ENCODE results near the gene TDRD10. TPM values are rescaled to one million over a fixed set of nuclear protein-coding genes. Genes with fewer than 3 reads are reported as not detected.

TDRD10 gene
- total and polyA plus RNA-seq, 5 donors, result 2.8 to 4.9 (median 3.4) TPM

GRCh38 chr1:154541231-154541630 lies 39.2 kb downstream of the TDRD10 start:
- no peak overlapping the region for H3K27ac ChIP-seq (ENCODE audit: low read length)
- H3K27me3 ChIP-seq (ENCODE audit: control insufficient read depth, insufficient read depth), result no peaks in the 10 kb centered on the region
- intact Hi-C loops (cut with DNase I), result no loop called here
- 66% methylated on average over 6 of the region's 6 CpGs for WGBS
- H3K9me3 ChIP-seq (ENCODE audit: control insufficient read depth, low read length), result no peaks in the 10 kb centered on the region
- ATAC-seq, result no peak
- H3K4me1 ChIP-seq (ENCODE audit: control insufficient read depth, insufficient read depth, low read length), result peaks cover 2% of the 10 kb centered on the region
- H3K4me3 ChIP-seq (ENCODE audit: low read length), result no peak overlapping the region
- DNase-seq, result no peak

GRCh38 chr1:154546264-154547063 lies 44.4 kb downstream of the TDRD10 start:
- Histone ChIP-seq H3K9me3 (ENCODE audit: control insufficient read depth, low read length) (no peaks in the 10 kb centered on the region), H3K27me3 (ENCODE audit: control insufficient read depth, insufficient read depth) (no peaks in the 10 kb centered on the region), H3K4me1 (ENCODE audit: control insufficient read depth, insufficient read depth, low read length) (peaks cover 5% of the 10 kb centered on the region), H3K4me3 (ENCODE audit: low read length) (no peak overlapping the region), H3K27ac (ENCODE audit: low read length) (no peak overlapping the region)
- DNase-seq, result peak; percentile 59 to 77 (median 73)
- intact Hi-C loops (cut with DNase I), result loop anchor here in 2 of 4 donors (5.0 kb wide), 1 partner anchor 64 kb away; no protein-coding TSS in a partner anchor
- 79% methylated on average over 13 of the region's 13 CpGs for WGBS
- peak; percentile 60 to 75 for ATAC-seq

GRCh38 chr1:154547105-154547732 lies 45.2 kb downstream of the TDRD10 start:
- DNase-seq (no peak), ATAC-seq (no peak)
- WGBS, result 65% methylated on average over 11 of the region's 11 CpGs
- Histone ChIP-seq H3K27me3 (ENCODE audit: control insufficient read depth, insufficient read depth) (no peaks in the 10 kb centered on the region), H3K27ac (ENCODE audit: low read length) (no peak overlapping the region), H3K4me3 (ENCODE audit: low read length) (no peak overlapping the region), H3K9me3 (ENCODE audit: control insufficient read depth, low read length) (no peaks in the 10 kb centered on the region), H3K4me1 (ENCODE audit: control insufficient read depth, insufficient read depth, low read length) (peaks cover 5% of the 10 kb centered on the region)
- intact Hi-C loops (cut with DNase I), result loop anchor here in 2 of 4 donors (5.0 kb wide), 1 partner anchor 65 kb away; no protein-coding TSS in a partner anchor

GRCh38 chr1:154548028-154548427 lies 46.0 kb downstream of the TDRD10 start:
- peak; percentile 30 to 46 for ATAC-seq
- H3K27ac ChIP-seq (ENCODE audit: low read length), result no peak overlapping the region

GRCh38 chr1:154549202-154549770 lies 47.3 kb downstream of the TDRD10 start:
- no peaks in the 10 kb centered on the region for H3K9me3 ChIP-seq (ENCODE audit: control insufficient read depth, low read length)
- H3K4me1 ChIP-seq (ENCODE audit: control insufficient read depth, insufficient read depth, low read length), result peaks cover 5% of the 10 kb centered on the region
- intact Hi-C loops (cut with DNase I), result loop anchor here in 2 of 4 donors (5.0 kb wide), 1 partner anchor 67 kb away; no protein-coding TSS in a partner anchor
- H3K27ac ChIP-seq (ENCODE audit: low read length), result no peak overlapping the region
- H3K4me3 ChIP-seq (ENCODE audit: low read length), result no peak overlapping the region
- ATAC-seq (no peak), DNase-seq (no peak)
- WGBS, result 81% methylated on average over 3 of the region's 3 CpGs
- no peaks in the 10 kb centered on the region for H3K27me3 ChIP-seq (ENCODE audit: control insufficient read depth, insufficient read depth)

More at GRCh38 chr1:154548028-154548427, 46.0 kb downstream of the TDRD10 start:
- peaks cover 5% of the 10 kb centered on the region for H3K4me1 ChIP-seq (ENCODE audit: control insufficient read depth, insufficient read depth, low read length)
- 15% methylated on average over 1 of the region's 1 CpG for WGBS
- H3K9me3 ChIP-seq (ENCODE audit: control insufficient read depth, low read length), result no peaks in the 10 kb centered on the region
- intact Hi-C loops (cut with DNase I), result loop anchor here in 2 of 4 donors (5.0 kb wide), 1 partner anchor 66 kb away; no protein-coding TSS in a partner anchor
- H3K27me3 ChIP-seq (ENCODE audit: control insufficient read depth, insufficient read depth), result no peaks in the 10 kb centered on the region
- no peak overlapping the region for H3K4me3 ChIP-seq (ENCODE audit: low read length)
- DNase-seq, result no peak

- Histone ChIP-seq H3K4me1 (ENCODE audit: control insufficient read depth, insufficient read depth, low read length) (peaks cover 5% of the 10 kb centered on the region), H3K9me3 (ENCODE audit: control insufficient read depth, low read length) (no peaks in the 10 kb centered on the region), H3K4me3 (ENCODE audit: low read length) (no peak overlapping the region), H3K27ac (ENCODE audit: low read length) (no peak overlapping the region), H3K27me3 (ENCODE audit: control insufficient read depth, insufficient read depth) (no peaks in the 10 kb centered on the region)
- intact Hi-C loops (cut with DNase I), result loop anchor here in 1 of 4 donors (10.0 kb wide), 1 partner anchor 525 kb away; the partner anchor contains the start of gene EFNA3
- WGBS, result 55% methylated on average over 5 of the region's 5 CpGs
- ATAC-seq (no peak), DNase-seq (no peak)
These were observed 48.1 kb downstream of the TDRD10 start for GRCh38 chr1:154550070-154550469.

GRCh38 chr1:154550657-154551056 lies 48.6 kb downstream of the TDRD10 start:
- intact Hi-C loops (cut with DNase I), result loop anchor here in 1 of 4 donors (10.0 kb wide), 1 partner anchor 524 kb away; the partner anchor contains the start of gene EFNA3

GRCh38 chr1:154551474-154551873 lies 49.5 kb downstream of the TDRD10 start:
- Histone ChIP-seq H3K9me3 (ENCODE audit: control insufficient read depth, low read length) (no peaks in the 10 kb centered on the region), H3K4me3 (ENCODE audit: low read length) (no peak overlapping the region), H3K4me1 (ENCODE audit: control insufficient read depth, insufficient read depth, low read length) (peaks cover 7% of the 10 kb centered on the region), H3K27me3 (ENCODE audit: control insufficient read depth, insufficient read depth) (no peaks in the 10 kb centered on the region), H3K27ac (ENCODE audit: low read length) (no peak overlapping the region)
- WGBS, result 95% methylated on average over 4 of the region's 4 CpGs
- ATAC-seq (no peak), DNase-seq (no peak)
- intact Hi-C loops (cut with DNase I), result loop anchor here in 1 of 4 donors (10.0 kb wide), 1 partner anchor 523 kb away; the partner anchor contains the start of gene EFNA3

More at GRCh38 chr1:154550657-154551056, 48.6 kb downstream of the TDRD10 start:
- H3K9me3 ChIP-seq (ENCODE audit: control insufficient read depth, low read length), result no peaks in the 10 kb centered on the region
- peaks cover 5% of the 10 kb centered on the region for H3K4me1 ChIP-seq (ENCODE audit: control insufficient read depth, insufficient read depth, low read length)
- DNase-seq (no peak), ATAC-seq (no peak)
- 70% methylated on average over 6 of the region's 6 CpGs for WGBS
- H3K27me3 ChIP-seq (ENCODE audit: control insufficient read depth, insufficient read depth), result no peaks in the 10 kb centered on the region
- no peak overlapping the region for H3K4me3 ChIP-seq (ENCODE audit: low read length)
- no peak overlapping the region for H3K27ac ChIP-seq (ENCODE audit: low read length)

GRCh38 chr1:154552036-154552435 lies 50.0 kb downstream of the TDRD10 start:
- intact Hi-C loops (cut with DNase I), result loop anchor here in 1 of 4 donors (10.0 kb wide), 1 partner anchor 523 kb away; the partner anchor contains the start of gene EFNA3
- 93% methylated on average over 6 of the region's 6 CpGs for WGBS
- Histone ChIP-seq H3K9me3 (ENCODE audit: control insufficient read depth, low read length) (no peaks in the 10 kb centered on the region), H3K27me3 (ENCODE audit: control insufficient read depth, insufficient read depth) (no peaks in the 10 kb centered on the region), H3K27ac (ENCODE audit: low read length) (no peak overlapping the region), H3K4me1 (ENCODE audit: control insufficient read depth, insufficient read depth, low read length) (peaks cover 10% of the 10 kb centered on the region), H3K4me3 (ENCODE audit: low read length) (no peak overlapping the region)
- DNase-seq, result no peak
- no peak for ATAC-seq

- no peak for ATAC-seq
These were observed 51.3 kb downstream of the TDRD10 start for GRCh38 chr1:154553056-154554030.

More at GRCh38 chr1:154553056-154554030, 51.3 kb downstream of the TDRD10 start:
- no peak for DNase-seq
- Histone ChIP-seq H3K27ac (ENCODE audit: low read length) (no peak overlapping the region), H3K4me3 (ENCODE audit: low read length) (no peak overlapping the region), H3K9me3 (ENCODE audit: control insufficient read depth, low read length) (no peaks in the 10 kb centered on the region), H3K4me1 (ENCODE audit: control insufficient read depth, insufficient read depth, low read length) (peaks cover 14% of the 10 kb centered on the region), H3K27me3 (ENCODE audit: control insufficient read depth, insufficient read depth) (no peaks in the 10 kb centered on the region)
- 59% methylated on average over 12 of the region's 12 CpGs for WGBS
- intact Hi-C loops (cut with DNase I), result loop anchor here in 1 of 4 donors (10.0 kb wide), 1 partner anchor 521 kb away; the partner anchor contains the start of gene EFNA3
